H1 (cell line): Measurements from ENCODE around the gene CTDNEP1. TPM values are rescaled to one million over a fixed set of nuclear protein-coding genes. Genes with fewer than 3 reads are reported as not detected.

ENCODE experiments used
- CTCF ChIA-PET: fragments of 300-600 bp; sonication (Branson Sonifier 250); formaldehyde crosslinking; loops from one replicate; lab custom pipeline; 2021; ENCODE audit not compliant: partially characterized antibody; lab: Charles Lee
- POLR2A ChIA-PET: fragments of 300-600 bp; sonication (Branson Sonifier 250); formaldehyde crosslinking; loops from one replicate; lab custom pipeline; 2021; ENCODE audit warnings: inconsistent platforms; ENCODE audit not compliant: partially characterized antibody; lab: Charles Lee
- DNase-seq, 2 experiments: peaks; one replicate each; pipeline versions ENCODE4 v3.0.0 to v3.0.0-alpha.2; 2010 to 2022; ENCODE audit warnings: low spot score in 2 of 2, low read depth in 1 of 2, mixed read lengths in 1 of 2
- FAIRE-seq: peaks from 2 replicates; lab custom pipeline; 2011; peaks lifted over from hg19 to GRCh38; lab: Jason Lieb, UNC
- H2AFZ ChIP-seq: 2 replicates; pipeline ENCODE4 v1.8.1; 2012; ENCODE audit warnings: low read length, inconsistent platforms
- H2AK5ac ChIP-seq: 2 replicates; pipeline ENCODE4 v1.6.1; 2013; ENCODE audit warnings: low read depth, low read length
- H2BK120ac ChIP-seq: replicated peaks from 2 replicates; pipeline ENCODE3; 2013; ENCODE audit warnings: low read depth, low read length, inconsistent platforms
- H2BK12ac ChIP-seq: 2 replicates; pipeline ENCODE4 v1.6.1; 2013; ENCODE audit warnings: low read depth, low read length
- H2BK15ac ChIP-seq: 2 replicates; pipeline ENCODE4 v1.6.1; 2013; ENCODE audit warnings: low read length
- H2BK20ac ChIP-seq: 2 replicates; pipeline ENCODE4 v1.6.1; 2013; ENCODE audit warnings: low read length
- H2BK5ac ChIP-seq: 2 replicates; pipeline ENCODE4 v1.6.1; 2013; ENCODE audit warnings: low read depth, low read length
- H3K14ac ChIP-seq: 2 replicates; pipeline ENCODE4 v1.6.1; 2013; ENCODE audit warnings: inconsistent platforms; ENCODE audit not compliant: insufficient read length
- H3K18ac ChIP-seq: 2 replicates; pipeline ENCODE4 v1.6.1; 2013; ENCODE audit warnings: low read length; ENCODE audit errors: extremely low read depth
- H3K23ac ChIP-seq: 2 replicates; pipeline ENCODE4 v1.6.1; 2013; ENCODE audit warnings: inconsistent platforms; ENCODE audit not compliant: insufficient read length
- H3K23me2 ChIP-seq: 2 replicates; pipeline ENCODE4 v1.6.1; 2013; ENCODE audit warnings: low read depth, low read length
- H3K27ac ChIP-seq: 2 replicates; pipeline ENCODE4 v1.6.1; 2011; ENCODE audit warnings: low read depth, low read length, inconsistent platforms
- H3K27me3 ChIP-seq, 4 experiments: replicated peaks in 1 of 4; 1 replicate in 1 of 4; 2 replicates in 3 of 4; pipeline versions ENCODE4 v1.6.1 to v1.8.1; 2011 to 2013; ENCODE audit warnings: low read length in 3 of 4, mild to moderate bottlenecking in 3 of 4, inconsistent platforms in 2 of 4, mixed read lengths in 2 of 4, moderate library complexity in 1 of 4; ENCODE audit not compliant: control insufficient read depth in 3 of 4, insufficient read depth in 3 of 4; ENCODE audit errors: extremely low read depth in 1 of 4
- H3K36me3 ChIP-seq, 4 experiments: 2 replicates each; pipeline versions ENCODE4 v1.6.1 to v1.8.1; 2011 to 2013; ENCODE audit warnings: mild to moderate bottlenecking in 4 of 4, low read length in 3 of 4, moderate library complexity in 2 of 4, control low read depth in 1 of 4, inconsistent platforms in 1 of 4; ENCODE audit not compliant: insufficient read depth in 4 of 4, control insufficient read depth in 2 of 4
- H3K4ac ChIP-seq: replicated peaks from 2 replicates; pipeline ENCODE3; 2013; ENCODE audit warnings: low read length, low read depth, mixed read lengths, inconsistent platforms; ENCODE audit not compliant: insufficient read length
- H3K4me1 ChIP-seq, 4 experiments: replicated peaks in 1 of 4; 1 replicate in 1 of 4; 2 replicates in 3 of 4; pipeline versions ENCODE4 v1.6.1 to v1.8.1; 2011 to 2013; ENCODE audit warnings: low read length in 3 of 4, inconsistent platforms in 2 of 4, mixed read lengths in 1 of 4; ENCODE audit not compliant: insufficient read depth in 4 of 4, control insufficient read depth in 3 of 4
- H3K4me2 ChIP-seq, 2 experiments: 2 replicates each; pipeline versions ENCODE4 v1.6.1 to v1.8.1; 2011 to 2013; ENCODE audit warnings: low read depth in 2 of 2, low read length in 2 of 2, control low read depth in 1 of 2, inconsistent platforms in 1 of 2, mild to moderate bottlenecking in 1 of 2; ENCODE audit not compliant: insufficient read depth in 1 of 2
- H3K4me3 ChIP-seq, 4 experiments: fragments of 200-600, 300-600 bp in 1 of 4; sonication (generic), shearing (Covaris generic), sonication (Bioruptor Twin) in 1 of 4; 2 replicates each; pipeline versions ENCODE4 v1.5.1 to v1.8.1; 2011 to 2016; ENCODE audit warnings: low read length in 4 of 4, low read depth in 3 of 4, control low read depth in 2 of 4, inconsistent platforms in 2 of 4, mild to moderate bottlenecking in 2 of 4, mixed read lengths in 1 of 4, moderate library complexity in 1 of 4; ENCODE audit not compliant: insufficient read depth in 2 of 4; ENCODE audit errors: extremely low read depth in 1 of 4
- H3K56ac ChIP-seq: replicated peaks from 2 replicates; pipeline ENCODE3; 2013; ENCODE audit warnings: low read depth, mild to moderate bottlenecking, mixed read lengths, low read length, inconsistent platforms; ENCODE audit not compliant: insufficient read length
- H3K79me1 ChIP-seq: 2 replicates; pipeline ENCODE4 v1.6.1; 2013; ENCODE audit warnings: low read depth, low read length, control low read depth
- H3K79me2 ChIP-seq, 2 experiments: 2 replicates each; pipeline versions ENCODE4 v1.6.1 to v1.8.1; 2012 to 2013; ENCODE audit warnings: low read length in 2 of 2, mild to moderate bottlenecking in 2 of 2, inconsistent platforms in 1 of 2; ENCODE audit not compliant: insufficient read depth in 2 of 2, control insufficient read depth in 1 of 2
- H3K9ac ChIP-seq, 4 experiments: replicated peaks in 1 of 4; 1 replicate in 1 of 4; 2 replicates in 3 of 4; pipeline versions ENCODE4 v1.6.1 to v1.8.1; 2011 to 2013; ENCODE audit warnings: low read depth in 3 of 4, low read length in 3 of 4, control low read depth in 2 of 4, mild to moderate bottlenecking in 2 of 4, moderate library complexity in 2 of 4, inconsistent platforms in 1 of 4; ENCODE audit errors: extremely low read depth in 1 of 4
- H3K9me3 ChIP-seq, 2 experiments: 2 replicates each; pipeline versions ENCODE4 v1.6.1 to v1.8.1; 2012 to 2013; ENCODE audit warnings: mild to moderate bottlenecking in 2 of 2, moderate library complexity in 2 of 2, control low read depth in 1 of 2, inconsistent platforms in 1 of 2, low read depth in 1 of 2, low read length in 1 of 2, mixed read lengths in 1 of 2; ENCODE audit not compliant: insufficient read depth in 2 of 2
- H4K20me1 ChIP-seq, 2 experiments: replicated peaks in 1 of 2; 2 replicates each; pipeline versions ENCODE3 to v1.8.1; 2011 to 2013; ENCODE audit warnings: inconsistent platforms in 2 of 2, low read length in 2 of 2, mild to moderate bottlenecking in 1 of 2; ENCODE audit not compliant: insufficient read depth in 2 of 2, control insufficient read depth in 1 of 2
- H4K5ac ChIP-seq: 2 replicates; pipeline ENCODE4 v1.6.1; 2013; ENCODE audit warnings: low read length, low read depth, mixed read lengths, inconsistent platforms; ENCODE audit not compliant: insufficient read length
- H4K8ac ChIP-seq: 2 replicates; pipeline ENCODE4 v1.8.0; 2013; ENCODE audit warnings: mild to moderate bottlenecking, moderate library complexity, low read length, inconsistent platforms; ENCODE audit not compliant: insufficient read depth; ENCODE audit errors: extremely low read depth
- H4K91ac ChIP-seq: replicated peaks from 2 replicates; pipeline ENCODE3; 2013; ENCODE audit warnings: low read length, mixed read lengths, inconsistent platforms; ENCODE audit not compliant: insufficient read length
- ATF3 ChIP-seq: IDR thresholded peaks from 2 replicates; pipeline ENCODE4 v1.6.1; 2011; ENCODE audit warnings: low read depth, mild to moderate bottlenecking, low read length; ENCODE audit not compliant: insufficient read depth
- CBX5 ChIP-seq: fragments of 300-800, 300-1000 bp; sonication (generic); IDR thresholded peaks from 2 replicates; pipeline ENCODE4 v1.7.1; 2016; ENCODE audit warnings: antibody characterized with exemption, low read length, low read depth
- CHD1 ChIP-seq: IDR thresholded peaks from 2 replicates; pipeline ENCODE4 v1.6.1; 2012; ENCODE audit warnings: low read depth, low read length, improper control_type of control experiment
- CREB1 ChIP-seq: IDR thresholded peaks from 2 replicates; pipeline ENCODE4 v1.6.1; 2012; ENCODE audit warnings: inconsistent platforms
- FOSL1 ChIP-seq: IDR thresholded peaks from 2 replicates; pipeline ENCODE4 v1.6.1; 2011; ENCODE audit warnings: mild to moderate bottlenecking, low read depth, low read length, moderate library complexity; ENCODE audit not compliant: insufficient read depth
- JUND ChIP-seq: IDR thresholded peaks from 2 replicates; pipeline ENCODE4 v1.6.1; 2011; ENCODE audit warnings: mild to moderate bottlenecking, improper control_type of control experiment, low read length
- POU5F1 ChIP-seq: IDR thresholded peaks from 2 replicates; pipeline ENCODE4 v1.6.1; 2011; ENCODE audit warnings: low read depth, mild to moderate bottlenecking, low read length, moderate library complexity
- SAP30 ChIP-seq: fragments of 300-600 bp; sonication (generic); IDR thresholded peaks from 2 replicates; pipeline ENCODE4 v1.7.1; 2012; ENCODE audit warnings: low read length, moderate library complexity, mild to moderate bottlenecking, inconsistent platforms; ENCODE audit not compliant: insufficient read depth, insufficient replicate concordance
- SIRT6 ChIP-seq: IDR thresholded peaks from one replicate; pipeline ENCODE4 v1.7.1; 2012; ENCODE audit warnings: low read length, inconsistent platforms
- SIX5 ChIP-seq: IDR thresholded peaks from 2 replicates; pipeline ENCODE4 v1.6.1; 2011; ENCODE audit warnings: mild to moderate bottlenecking, low read depth, low read length
- SRF ChIP-seq: IDR thresholded peaks from 2 replicates; pipeline ENCODE4 v1.6.1; 2011; ENCODE audit warnings: mild to moderate bottlenecking, low read depth, low read length, moderate library complexity
- TCF12 ChIP-seq: IDR thresholded peaks from 2 replicates; pipeline ENCODE4 v1.6.1; 2011; ENCODE audit warnings: low read depth, mild to moderate bottlenecking, low read length
- USF2 ChIP-seq: IDR thresholded peaks from 2 replicates; pipeline ENCODE4 v1.6.1; 2011; ENCODE audit warnings: low read length, improper control_type of control experiment
- WGBS, 2 experiments: shearing (Covaris generic) in 1 of 2; methylation state at CpG; one replicate each; pipeline versions ENCODE4 v1.1.6 to v1.1.7; 2013 to 2015; ENCODE audit warnings: low lambda C conversion rate in 2 of 2, mixed read lengths in 2 of 2, inconsistent platforms in 1 of 2, low coverage in 1 of 2, missing lambda C conversion rate in 1 of 2; ENCODE audit not compliant: insufficient replicate concordance in 2 of 2, insufficient coverage in 1 of 2, insufficient read length in 1 of 2; ENCODE audit errors: extremely low coverage in 1 of 2, missing lambda C conversion rate in 1 of 2; 5-methylcytosine and 5-hydroxymethylcytosine counted together
- polyA plus RNA-seq, 7 experiments: library from polyadenylated mRNA; depleted of rRNA in 3 of 7; stranded (reverse) in 5 of 7; unstranded in 2 of 7; fragments of >200 nt in 5 of 7; fragments of 200-250 nt in 2 of 7; gene quantifications; 1 replicate in 5 of 7; 2 replicates in 1 of 7; 4 replicates in 1 of 7; pipeline versions ENCODE4 v1.2.1 to v1.2.3, GENCODE V29; 2011 to 2013; ENCODE audit warnings: missing spikeins in 2 of 7, mixed read lengths in 2 of 7
- total RNA-seq: library from RNA; stranded (reverse); fragmentation: NEBNext Ultra II Directional; extraction: Animal tissue kit (Norgen Biotek cat#: 25700); gene quantifications from 2 replicates; pipeline ENCODE4 v1.2.1, GENCODE V29; 2021

CTDNEP1 gene
- total and polyA plus RNA-seq, 2 of the 8 experiments (the other 6 are each of a cell fraction or from before 2014, with no cell fraction given): 114 to 123 TPM

DNA sequence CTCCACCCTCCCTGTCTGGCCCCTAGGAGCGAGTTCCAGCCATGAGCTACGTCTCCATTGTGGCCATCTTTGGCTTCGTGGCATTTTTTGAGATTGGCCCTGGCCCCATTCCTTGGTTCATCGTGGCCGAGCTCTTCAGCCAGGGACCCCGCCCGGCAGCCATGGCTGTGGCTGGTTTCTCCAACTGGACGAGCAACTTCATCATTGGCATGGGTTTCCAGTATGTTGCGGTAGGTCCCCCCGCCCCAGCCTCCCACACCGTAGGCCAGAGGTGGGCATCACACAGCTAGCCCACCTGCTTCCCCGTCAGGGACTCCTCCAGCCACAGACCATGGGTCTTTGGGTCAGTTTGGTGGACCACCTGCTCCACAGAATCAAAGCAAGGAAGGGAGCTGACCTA is 34.1 kb upstream of the CTDNEP1 start:
- 94% methylated on average over 12 of the region's 12 CpGs; no CpG with 5 or more reads in 1 of the 2 experiments for WGBS, 2 experiments
- H2AFZ ChIP-seq: no peak overlapping the region
- H2BK12ac ChIP-seq: no peak overlapping the region
- H3K27me3 ChIP-seq: peaks cover 0 to 13% (median 7%) of the 10 kb centered on the region in 4 experiments; a peak in 6 of 7 replicates
- H3K23me2 ChIP-seq: peaks cover 10% of the 10 kb centered on the region
- no peak overlapping the region for H3K4me3 ChIP-seq
- no peak overlapping the region for H3K23ac ChIP-seq
- no peak overlapping the region for H3K18ac ChIP-seq
- H2AK5ac ChIP-seq: no peak overlapping the region
- H3K56ac ChIP-seq: no peak overlapping the region
- H3K79me1 ChIP-seq: no peaks in the 10 kb centered on the region
- peaks cover 0 to 7% of the 10 kb centered on the region in 2 experiments for H4K20me1 ChIP-seq
- H2BK20ac ChIP-seq: no peak overlapping the region
- no peak overlapping the region for H3K14ac ChIP-seq
- FAIRE-seq: no peak
- ChIA-PET POLR2A (interaction anchor here (0.6 to 4.0 kb wide), 13 partner anchors 8 to 58 kb away, joined by 3 to 22 read pairs (median 7); partner anchors contain the start of genes ACAP1, DVL2 and GPS2), CTCF (interaction anchor here (0.6 to 3.7 kb wide), 8 partner anchors 11 to 535 kb away, joined by 3 to 17 read pairs (median 4); no protein-coding TSS in a partner anchor)
- H4K91ac ChIP-seq: no peak overlapping the region
- H3K4ac ChIP-seq: no peak overlapping the region
- H2BK120ac ChIP-seq: no peak overlapping the region
- H3K9me3 ChIP-seq: no peaks in the 10 kb centered on the region
- H3K9ac ChIP-seq: no peak overlapping the region
- no peak overlapping the region for H2BK15ac ChIP-seq
- peaks cover 0 to 13% (median 8%) of the 10 kb centered on the region in 4 experiments; a peak in 6 of 7 replicates for H3K4me1 ChIP-seq
- no peak overlapping the region for H3K27ac ChIP-seq
- H3K4me2 ChIP-seq: no peak overlapping the region
- no peak overlapping the region for H2BK5ac ChIP-seq
- no peaks in the 10 kb centered on the region for H3K79me2 ChIP-seq
- DNase-seq: no peak
- H4K8ac ChIP-seq: no peak overlapping the region
- H3K36me3 ChIP-seq: peaks cover 0 to 6% (median 3%) of the 10 kb centered on the region in 4 experiments; a peak in 3 of 8 replicates
- no peak overlapping the region for H4K5ac ChIP-seq
- TF ChIP-seq JUND (no peak), SIX5 (no peak), POU5F1 (no peak), ATF3 (no peak), SRF (no peak), FOSL1 (no peak), SIRT6 (no peak), USF2 (no peak), CHD1 (no peak), SAP30 (no peak), TCF12 (no peak), CREB1 (no peak), CBX5 (no peak)
